KBM-7 (cell line): Measurements from ENCODE around the gene NUP188.

Experiments used
- DNase-seq: peaks from one replicate; pipeline ENCODE4 v3.0.0-alpha.2; 2015
- in situ Hi-C: fragments of 300-500 bp; cut with MboI; formaldehyde crosslinking; loops from 2 replicates; pipeline ENCODE4 v1.14.3; 2020; ENCODE audit warnings: low sequenced_read_pairs, low pct_unique_long_range_greater_than_20kb, mixed read lengths

Gene NUP188, protein sequence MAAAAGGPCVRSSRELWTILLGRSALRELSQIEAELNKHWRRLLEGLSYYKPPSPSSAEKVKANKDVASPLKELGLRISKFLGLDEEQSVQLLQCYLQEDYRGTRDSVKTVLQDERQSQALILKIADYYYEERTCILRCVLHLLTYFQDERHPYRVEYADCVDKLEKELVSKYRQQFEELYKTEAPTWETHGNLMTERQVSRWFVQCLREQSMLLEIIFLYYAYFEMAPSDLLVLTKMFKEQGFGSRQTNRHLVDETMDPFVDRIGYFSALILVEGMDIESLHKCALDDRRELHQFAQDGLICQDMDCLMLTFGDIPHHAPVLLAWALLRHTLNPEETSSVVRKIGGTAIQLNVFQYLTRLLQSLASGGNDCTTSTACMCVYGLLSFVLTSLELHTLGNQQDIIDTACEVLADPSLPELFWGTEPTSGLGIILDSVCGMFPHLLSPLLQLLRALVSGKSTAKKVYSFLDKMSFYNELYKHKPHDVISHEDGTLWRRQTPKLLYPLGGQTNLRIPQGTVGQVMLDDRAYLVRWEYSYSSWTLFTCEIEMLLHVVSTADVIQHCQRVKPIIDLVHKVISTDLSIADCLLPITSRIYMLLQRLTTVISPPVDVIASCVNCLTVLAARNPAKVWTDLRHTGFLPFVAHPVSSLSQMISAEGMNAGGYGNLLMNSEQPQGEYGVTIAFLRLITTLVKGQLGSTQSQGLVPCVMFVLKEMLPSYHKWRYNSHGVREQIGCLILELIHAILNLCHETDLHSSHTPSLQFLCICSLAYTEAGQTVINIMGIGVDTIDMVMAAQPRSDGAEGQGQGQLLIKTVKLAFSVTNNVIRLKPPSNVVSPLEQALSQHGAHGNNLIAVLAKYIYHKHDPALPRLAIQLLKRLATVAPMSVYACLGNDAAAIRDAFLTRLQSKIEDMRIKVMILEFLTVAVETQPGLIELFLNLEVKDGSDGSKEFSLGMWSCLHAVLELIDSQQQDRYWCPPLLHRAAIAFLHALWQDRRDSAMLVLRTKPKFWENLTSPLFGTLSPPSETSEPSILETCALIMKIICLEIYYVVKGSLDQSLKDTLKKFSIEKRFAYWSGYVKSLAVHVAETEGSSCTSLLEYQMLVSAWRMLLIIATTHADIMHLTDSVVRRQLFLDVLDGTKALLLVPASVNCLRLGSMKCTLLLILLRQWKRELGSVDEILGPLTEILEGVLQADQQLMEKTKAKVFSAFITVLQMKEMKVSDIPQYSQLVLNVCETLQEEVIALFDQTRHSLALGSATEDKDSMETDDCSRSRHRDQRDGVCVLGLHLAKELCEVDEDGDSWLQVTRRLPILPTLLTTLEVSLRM (N-terminal part only)

DNA sequence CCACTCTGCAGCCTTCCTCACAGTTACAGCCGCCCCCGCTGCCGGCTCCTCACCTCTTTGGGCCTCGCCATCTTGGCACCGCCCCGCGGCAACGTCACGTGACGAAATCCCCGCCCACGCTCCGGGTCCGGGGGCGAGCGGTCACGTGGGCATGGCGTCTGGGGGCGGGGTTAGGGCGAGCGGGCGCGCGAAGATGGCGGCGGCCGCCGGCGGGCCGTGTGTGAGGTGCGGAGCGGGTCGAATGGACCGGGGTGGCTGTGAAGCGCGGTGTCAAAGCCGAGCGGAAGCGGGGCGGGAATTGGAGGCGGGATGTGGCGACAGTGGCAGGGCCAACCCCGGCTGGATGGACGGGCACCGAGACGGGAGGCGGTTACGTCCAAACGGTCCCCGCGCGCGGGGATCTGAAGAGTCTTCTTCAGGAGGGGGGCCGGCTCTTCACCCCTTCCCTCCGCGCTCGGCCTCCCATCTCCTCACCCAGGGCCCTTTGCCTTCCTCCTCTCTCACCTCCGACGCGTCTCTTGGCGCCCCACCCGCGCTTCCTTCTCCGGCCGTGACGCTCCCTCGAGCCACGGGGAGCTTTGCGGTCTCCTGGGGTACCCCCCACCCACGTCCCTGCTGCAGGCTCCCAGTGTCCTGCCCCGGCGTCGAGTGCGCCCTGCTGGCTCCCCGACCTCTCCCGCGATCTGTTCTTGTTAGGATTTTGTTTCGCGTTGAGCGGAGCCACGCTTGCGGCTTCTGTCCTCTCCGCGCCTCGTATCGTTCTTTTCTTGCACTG lies at the start of gene NUP188, which contains the start of gene DOLK:
Gene NUP188 (plus strand): TSS at position 173 of the 775 bp plus-strand sequence. CDS start 21 bp downstream, at position 194.
Gene DOLK (minus strand): TSS at position 77 of the 775 bp plus-strand sequence. CDS start 300 bp downstream, outside the sequence.
- in situ Hi-C loops = no loop called here
- peak; percentile 92 for DNase-seq

DNA sequence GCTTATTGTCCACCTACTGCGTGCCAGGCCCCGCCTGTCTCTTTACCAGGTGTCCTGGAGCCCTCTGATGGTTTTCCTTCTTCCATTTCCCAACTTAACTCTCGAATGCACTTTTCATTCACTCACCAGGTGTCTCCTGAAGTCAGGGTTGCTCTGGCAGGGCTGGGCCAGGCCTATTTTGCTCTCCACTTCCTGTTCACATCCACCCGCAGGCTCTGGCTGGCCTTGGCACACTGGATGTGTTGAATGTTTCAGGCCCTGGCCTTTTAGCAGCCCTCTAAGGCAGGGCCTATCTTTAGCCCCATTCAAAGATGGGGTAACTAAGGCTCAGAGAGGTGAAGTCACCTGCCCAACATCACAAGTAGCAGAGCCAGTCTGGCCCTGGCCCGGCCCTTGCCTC lies 49.1 kb upstream of the NUP188 start:
- in situ Hi-C loops = no loop called here
- DNase-seq = no peak

DNA sequence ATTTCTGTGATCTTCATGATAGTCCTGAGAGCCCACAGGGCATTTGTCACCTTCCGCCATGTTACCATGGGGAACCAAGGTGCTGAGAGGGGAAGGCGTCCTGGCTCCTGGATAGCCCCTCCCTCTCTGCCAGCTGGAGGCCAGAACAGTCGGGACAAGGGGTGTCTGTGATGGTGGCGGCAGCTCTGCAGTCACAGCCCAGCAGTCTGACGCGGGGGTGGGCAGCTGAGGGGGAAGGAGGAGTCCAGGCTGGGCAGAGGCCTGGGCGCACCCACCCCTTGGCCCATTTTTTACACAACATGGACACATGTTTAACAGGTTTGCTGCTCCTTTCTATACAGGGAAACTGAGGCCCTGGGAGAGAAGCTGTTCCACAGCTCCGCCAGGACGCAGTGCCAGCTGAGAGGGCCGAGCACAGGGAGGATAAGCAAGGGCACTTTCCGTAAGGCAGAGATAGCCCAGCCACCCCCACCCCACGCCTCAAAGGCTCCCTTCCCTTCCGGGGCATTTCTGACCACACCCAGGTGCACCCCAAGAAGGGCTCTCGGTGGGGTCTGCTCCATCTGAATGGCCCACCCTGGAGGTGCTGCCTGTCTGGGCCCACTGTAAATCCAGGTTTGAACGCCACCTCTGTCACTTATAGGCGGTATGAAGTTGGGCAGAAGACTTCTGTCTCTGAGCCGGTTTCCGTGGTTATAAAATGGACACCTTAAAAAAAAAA lies 48.5 kb upstream of the NUP188 start:
- DNase-seq = no peak
- in situ Hi-C loops = no loop called here

DNA sequence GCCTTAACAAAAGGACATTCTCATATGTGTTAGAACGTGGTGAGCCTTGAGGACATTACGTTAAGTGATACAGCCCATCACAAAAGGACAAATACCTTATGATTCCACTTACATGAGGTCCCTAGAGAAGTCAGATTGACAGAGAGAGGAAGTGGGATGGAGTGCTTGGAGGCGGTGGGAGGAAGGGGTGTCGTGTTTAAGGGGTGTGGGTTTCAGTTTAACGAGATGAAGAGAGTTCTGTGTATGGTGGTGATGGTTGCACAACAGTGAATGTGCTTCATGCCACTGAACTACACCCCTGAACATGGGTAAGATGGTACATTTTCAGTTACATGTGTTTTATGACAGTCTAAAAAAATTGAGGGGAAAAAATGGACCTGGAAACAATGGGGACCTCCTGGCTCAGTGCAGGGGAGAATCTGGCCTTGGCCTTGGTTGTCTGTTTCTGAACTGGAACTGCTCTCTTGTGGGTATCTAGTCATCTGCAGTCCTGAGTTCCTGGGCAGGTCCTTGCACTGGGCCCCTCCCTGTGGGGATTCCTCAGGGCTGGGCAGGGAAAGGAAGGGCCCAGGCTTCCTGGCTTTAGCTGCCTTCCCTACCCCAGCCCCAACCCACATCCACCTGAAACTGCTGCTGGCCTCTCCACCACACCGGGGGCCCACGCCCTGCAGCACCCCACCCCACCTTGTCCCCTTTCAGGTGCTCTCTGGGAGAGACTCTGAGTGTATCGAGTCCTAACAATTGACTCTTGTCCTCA lies 47.8 kb upstream of the NUP188 start:
- peak; percentile 66 for DNase-seq
- in situ Hi-C loops = no loop called here

DNA sequence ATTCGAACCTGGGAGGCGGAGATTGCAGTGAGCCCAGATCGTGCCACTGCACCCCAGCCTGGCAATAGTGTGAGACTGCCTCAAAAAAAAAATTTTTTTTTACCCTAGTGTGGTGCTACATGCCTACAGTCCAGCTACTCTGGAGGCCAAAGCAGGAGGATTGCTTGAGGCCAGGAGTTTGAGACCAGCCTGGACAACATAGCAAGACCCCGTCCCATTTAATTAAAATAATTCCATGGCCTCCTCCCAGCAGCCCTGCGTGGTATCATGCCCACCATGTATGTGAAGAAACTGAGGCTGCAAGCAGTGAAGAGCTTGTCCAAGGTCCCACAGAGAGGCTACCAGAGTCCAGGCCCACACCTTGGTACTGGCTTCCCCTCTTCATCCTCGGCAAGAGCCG lies 46.1 kb upstream of the NUP188 start:
- no peak for DNase-seq
- in situ Hi-C loops = no loop called here

DNA sequence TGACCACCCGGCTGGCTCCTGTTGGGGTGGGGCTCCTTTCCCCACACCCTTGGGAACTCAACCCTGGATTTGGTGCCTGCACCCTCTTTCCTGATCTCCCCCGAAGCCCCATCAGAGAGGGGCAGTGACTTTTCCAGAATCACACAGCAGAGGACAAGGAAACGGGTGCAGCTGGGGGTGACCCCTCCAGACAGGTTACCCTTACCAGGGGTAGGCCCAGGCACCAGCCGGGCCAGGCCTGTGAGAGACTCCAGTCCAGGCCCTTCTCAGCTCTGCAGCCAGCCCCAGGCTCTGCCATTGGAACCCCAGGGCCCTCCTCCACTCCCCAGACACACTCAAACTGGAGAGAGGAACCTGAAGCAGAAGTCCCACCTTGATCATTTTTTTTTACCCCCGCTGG lies 45.7 kb upstream of the NUP188 start:
- in situ Hi-C loops = no loop called here
- no peak for DNase-seq

DNA sequence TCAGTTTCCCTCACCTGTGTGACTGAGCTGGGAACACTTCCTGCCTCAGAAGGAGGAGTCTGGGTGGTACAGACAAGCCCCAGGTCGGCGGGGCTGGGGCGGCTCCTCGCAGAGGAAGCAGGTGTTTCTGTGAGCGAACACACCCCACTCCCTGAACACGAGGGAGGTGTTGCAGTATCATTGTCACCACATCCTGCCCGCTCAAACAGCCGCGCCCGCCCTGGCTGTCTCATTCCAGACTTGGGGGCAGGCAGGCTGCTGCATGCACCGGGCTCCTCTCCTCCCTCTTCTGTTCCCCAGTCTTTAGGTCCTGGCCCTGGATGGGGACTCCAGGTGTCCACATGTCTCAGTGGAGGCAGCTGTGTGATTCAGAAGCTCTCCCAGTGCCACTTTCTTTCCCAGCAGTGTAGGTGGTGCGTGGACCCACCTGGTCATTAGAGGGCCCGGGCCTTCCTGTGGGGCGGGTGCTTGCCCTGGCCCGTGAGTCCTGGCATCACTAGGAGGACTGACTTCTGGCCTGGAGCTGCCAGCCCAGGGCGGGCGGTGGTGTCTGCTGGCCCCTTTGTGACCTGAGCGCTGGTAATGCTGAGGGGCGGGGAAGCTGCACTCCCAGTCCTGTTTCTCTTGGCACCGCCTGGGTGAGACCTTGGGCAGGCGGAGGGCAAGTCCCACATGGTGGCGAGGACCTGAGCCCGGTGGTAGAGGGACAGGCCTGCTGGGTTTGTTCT lies 45.0 kb upstream of the NUP188 start:
- peak; percentile 60 for DNase-seq
- in situ Hi-C loops = no loop called here

DNA sequence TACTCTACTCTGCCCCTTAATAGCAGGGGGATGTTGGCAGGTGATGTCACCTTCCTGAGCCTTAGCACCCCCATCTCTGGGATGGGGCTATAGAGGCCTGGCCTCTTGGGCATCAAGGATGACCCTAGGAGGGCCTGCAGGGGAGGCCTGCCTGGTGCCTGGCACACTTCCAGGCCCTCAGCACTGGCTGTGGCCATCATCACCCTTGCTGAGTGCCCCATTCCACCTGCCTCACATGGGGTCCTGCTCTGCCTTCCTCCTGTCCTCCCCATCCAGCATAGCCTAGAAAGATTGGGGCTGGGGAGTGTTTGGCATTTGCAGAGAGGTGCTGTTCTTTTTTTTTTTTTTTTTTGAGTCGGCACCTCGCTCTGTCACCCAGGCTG lies 44.4 kb upstream of the NUP188 start:
- no peak for DNase-seq
- in situ Hi-C loops = no loop called here

DNA sequence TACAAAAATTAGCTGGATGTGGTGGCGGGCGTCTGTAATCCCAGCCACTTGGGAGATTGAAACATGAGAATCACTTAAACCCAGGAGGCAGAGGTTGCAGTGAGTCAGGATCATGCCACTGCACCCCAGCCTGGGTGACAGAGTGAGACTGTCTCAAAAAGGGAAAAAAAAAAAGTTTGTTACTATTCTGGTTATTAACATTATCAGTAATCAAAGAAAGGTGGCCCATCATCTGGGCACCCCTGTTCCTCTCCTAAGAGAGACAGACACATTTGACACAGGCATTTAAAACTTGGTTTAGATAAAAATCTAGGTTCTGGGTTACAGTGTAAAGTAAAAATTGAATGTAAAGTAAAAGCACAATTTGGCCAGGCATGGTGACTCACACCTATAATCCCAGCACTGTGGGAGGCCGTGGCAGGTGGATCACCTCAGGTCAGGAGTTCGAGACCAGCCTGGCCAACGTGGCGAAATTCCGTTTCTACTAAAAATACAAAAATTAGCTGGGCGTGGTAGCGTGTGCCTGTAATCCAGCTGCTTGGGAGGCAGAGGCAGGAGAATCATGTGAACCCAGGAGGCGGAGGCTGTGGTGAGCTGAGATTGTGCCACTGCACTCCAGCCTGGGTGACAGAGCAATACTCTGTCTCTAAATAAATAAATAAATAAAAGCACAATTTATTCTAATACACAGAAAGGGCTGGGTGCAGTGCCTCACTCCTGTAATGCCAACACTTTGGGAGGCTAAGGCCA lies 43.5 kb upstream of the NUP188 start:
- DNase-seq = no peak
- in situ Hi-C loops = no loop called here

DNA sequence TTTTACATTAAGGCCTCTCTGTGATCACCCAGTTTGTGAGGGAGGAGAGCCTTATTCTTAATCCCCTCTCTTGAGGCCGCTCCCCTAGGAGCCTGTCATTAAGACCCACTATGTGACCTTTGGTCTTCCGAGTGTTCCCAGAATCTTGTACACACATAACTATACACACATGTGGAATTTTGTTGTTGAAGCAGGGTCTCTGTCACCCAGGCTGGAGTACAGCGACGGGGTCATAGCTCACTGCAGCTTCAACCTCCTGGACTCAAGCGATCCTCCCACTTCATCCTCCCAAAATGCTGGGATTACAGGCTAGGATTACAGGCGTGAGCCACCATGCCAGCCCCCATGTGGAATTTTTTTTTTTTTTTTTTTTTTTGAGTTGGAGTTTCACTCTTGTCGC lies 41.5 kb upstream of the NUP188 start:
- DNase-seq = no peak
- in situ Hi-C loops = no loop called here

DNA sequence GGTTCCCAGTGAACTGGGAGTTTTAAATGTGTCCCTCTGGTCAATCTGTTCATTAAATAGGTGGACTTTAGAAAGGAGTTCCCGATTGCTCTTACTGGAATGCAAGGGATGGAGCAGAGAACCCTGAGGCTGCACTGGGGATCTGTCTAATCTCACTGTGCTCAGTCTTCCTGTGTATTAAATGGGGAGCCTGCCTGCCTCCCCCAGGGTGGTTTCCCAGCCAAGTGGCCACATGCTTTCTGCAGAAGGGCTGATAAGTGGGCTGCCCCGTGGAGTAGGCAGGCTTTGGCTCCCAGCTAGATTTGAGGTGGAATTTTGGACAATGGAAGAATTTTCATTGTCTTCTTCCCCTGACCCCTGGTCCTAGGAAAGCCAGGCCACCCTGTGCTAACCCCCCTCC lies 40.8 kb upstream of the NUP188 start:
- in situ Hi-C loops = no loop called here
- no peak for DNase-seq

DNA sequence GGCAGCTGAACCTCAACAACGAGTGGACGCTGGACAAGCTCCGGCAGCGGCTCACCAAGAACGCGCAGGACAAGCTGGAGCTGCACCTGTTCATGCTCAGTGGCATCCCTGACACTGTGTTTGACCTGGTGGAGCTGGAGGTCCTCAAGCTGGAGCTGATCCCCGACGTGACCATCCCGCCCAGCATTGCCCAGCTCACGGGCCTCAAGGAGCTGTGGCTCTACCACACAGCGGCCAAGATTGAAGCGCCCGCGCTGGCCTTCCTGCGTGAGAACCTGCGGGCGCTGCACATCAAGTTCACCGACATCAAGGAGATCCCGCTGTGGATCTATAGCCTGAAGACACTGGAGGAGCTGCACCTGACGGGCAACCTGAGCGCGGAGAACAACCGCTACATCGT lies 39.1 kb upstream of the NUP188 start:
- DNase-seq = no peak

DNA sequence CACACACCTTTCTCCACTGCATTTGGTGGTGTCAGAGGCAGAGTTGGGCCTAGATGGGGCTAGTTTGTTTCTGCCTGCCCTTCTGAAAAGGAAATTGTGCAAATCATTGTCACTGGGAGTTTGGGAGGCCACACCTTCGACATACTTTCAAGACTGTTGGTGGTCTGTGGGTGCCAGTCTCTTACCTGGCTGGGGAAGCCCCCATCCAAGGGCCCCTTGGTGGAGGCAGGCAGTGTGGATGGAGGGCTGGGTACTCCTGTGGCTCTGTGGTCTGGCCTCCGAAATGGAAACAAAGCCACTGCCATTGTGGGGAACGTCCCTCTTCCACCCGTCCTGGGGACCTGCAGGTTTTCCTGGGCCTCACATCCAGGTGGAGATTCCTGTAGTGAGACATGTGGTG lies 37.6 kb upstream of the NUP188 start:
- in situ Hi-C loops = no loop called here
- DNase-seq = no peak

More for the DNA sequence above, 39.1 kb upstream of the NUP188 start:
- in situ Hi-C loops = no loop called here

DNA sequence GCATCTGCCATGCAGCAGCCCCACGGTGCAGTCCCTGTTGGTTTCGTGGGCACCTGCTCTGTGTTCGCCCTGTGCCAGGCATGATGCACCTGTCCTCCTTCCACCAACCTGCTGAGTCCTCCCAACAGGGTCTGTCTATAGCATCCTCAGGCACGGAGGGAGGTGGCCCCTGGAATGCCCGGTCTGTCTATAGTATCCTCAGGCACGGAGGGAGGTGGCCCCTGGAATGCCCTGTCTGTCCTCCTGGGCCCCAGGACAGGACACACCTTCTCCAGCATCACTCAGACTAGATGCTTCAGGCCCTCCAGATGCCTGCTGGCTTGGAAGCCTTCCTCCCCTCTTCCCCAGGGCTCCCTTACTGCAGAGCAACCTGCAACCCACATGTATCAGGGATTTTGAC lies 36.6 kb upstream of the NUP188 start:
- in situ Hi-C loops = no loop called here

DNA sequence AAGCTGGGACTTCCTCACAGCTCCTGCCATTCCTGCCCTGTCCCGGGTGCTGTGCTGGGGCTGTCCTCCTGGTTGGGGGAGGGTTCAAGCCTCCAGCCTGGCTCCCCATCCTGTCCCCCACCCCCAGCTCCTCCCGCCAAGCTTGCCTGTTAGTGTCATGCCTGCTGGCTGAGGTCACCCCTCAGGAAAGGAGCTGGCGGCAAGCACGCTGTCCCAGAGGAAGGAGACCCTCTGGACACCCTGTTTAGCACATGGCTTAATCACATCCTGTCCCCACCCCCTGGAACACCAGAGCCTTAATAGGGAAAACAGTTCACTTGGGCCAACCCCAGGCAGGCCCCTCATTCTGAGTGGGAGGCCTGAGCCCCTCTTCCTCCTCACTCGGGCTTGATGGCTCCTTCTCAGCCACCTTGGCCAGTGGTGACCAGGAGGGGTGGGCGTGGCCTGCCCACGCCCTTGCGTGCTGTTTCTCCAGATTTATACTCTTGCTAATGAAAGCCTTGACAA lies 35.9 kb upstream of the NUP188 start:
- in situ Hi-C loops = no loop called here
- DNase-seq = peak; percentile 37

More for the DNA sequence above, 36.6 kb upstream of the NUP188 start:
- DNase-seq = no peak
